Kidney (tissue), 14 donors: ENCODE measurements around the gene PXN. TPM values are rescaled to one million over a fixed set of nuclear protein-coding genes. Genes with fewer than 3 reads are reported as not detected.
A peak's percentile ranks its signal among the peaks of the same experiment; 100 is the strongest.
"Not testable (repeated sequence)": the region's sequence is repeated elsewhere in the genome, so short reads cannot be mapped to it uniquely, and the experiment has no call there.

Experiments
- DNase-seq, 5 donors: peaks; one replicate each; pipeline ENCODE4 v3.0.0-alpha.2; 2013 to 2020
- FAIRE-seq: peaks from 2 replicates; lab custom pipeline; 2012; peaks lifted over from hg19 to GRCh38; lab: Jason Lieb, UNC
- H3K27ac ChIP-seq, 2 donors: one replicate each; pipeline ENCODE4 v1.7.0; 2013; ENCODE audit warnings: low read depth in 2 of 2, low read length in 2 of 2, inconsistent platforms in 1 of 2
- H3K27me3 ChIP-seq: one replicate; pipeline ENCODE4 v1.7.1; 2013; ENCODE audit warnings: low read length, inconsistent platforms; ENCODE audit not compliant: control insufficient read depth, insufficient read depth
- H3K36me3 ChIP-seq, 3 donors: one replicate each; pipeline versions ENCODE4 v1.7.0 to v1.7.1; 2013; ENCODE audit warnings: low read length in 3 of 3, control low read depth in 1 of 3, inconsistent platforms in 1 of 3; ENCODE audit not compliant: insufficient read depth in 3 of 3, control insufficient read depth in 2 of 3
- H3K4me1 ChIP-seq, 3 donors: one replicate each; pipeline versions ENCODE4 v1.7.0 to v1.7.1; 2013; ENCODE audit warnings: low read length in 3 of 3, inconsistent platforms in 1 of 3, low read depth in 1 of 3; ENCODE audit not compliant: control insufficient read depth in 2 of 3, insufficient read depth in 2 of 3
- H3K4me3 ChIP-seq, 3 donors: one replicate each; pipeline versions ENCODE4 v1.7.0 to v1.8.1; 2013; ENCODE audit warnings: low read length in 3 of 3, control low read depth in 1 of 3, inconsistent platforms in 1 of 3
- H3K9ac ChIP-seq, 3 donors: one replicate each; pipeline versions ENCODE4 v1.7.0 to v1.7.1; 2013; ENCODE audit warnings: low read length in 3 of 3, control low read depth in 1 of 3, inconsistent platforms in 1 of 3
- H3K9me3 ChIP-seq, 3 donors: one replicate each; pipeline versions ENCODE4 v1.7.0 to v1.7.1; 2013; ENCODE audit warnings: low read length in 3 of 3, control low read depth in 1 of 3, inconsistent platforms in 1 of 3; ENCODE audit not compliant: control insufficient read depth in 2 of 3, insufficient read depth in 1 of 3
- CTCF ChIP-seq: IDR thresholded peaks from 3 replicates; pipeline ENCODE4 v1.5.1; 2012; ENCODE audit warnings: mild to moderate bottlenecking, moderate library complexity, borderline replicate concordance; ENCODE audit not compliant: insufficient read depth; ENCODE audit errors: extremely low read depth
- intact Hi-C: fragments of 100-400 bp; cut with DNase I; formaldehyde crosslinking; loops from one replicate; pipeline ENCODE4 v1.11.1; 2022
- polyA plus RNA-seq: library from polyadenylated mRNA; stranded (reverse); fragments of 350-450 nt; fragmentation: Illumina TruSeq; extraction: RNeasy Lipid Tissue Mini Kit (QIAGEN cat#74804); gene quantifications from one replicate; pipeline ENCODE4 v1.2.3, GENCODE V29; 2014; ENCODE audit warnings: low read depth, low replicate concordance; ENCODE audit not compliant: insufficient read depth
- total RNA-seq: library from RNA; stranded (reverse); fragmentation: NEBNext Ultra II Directional; extraction: Animal tissue kit (Norgen Biotek cat#: 25700); gene quantifications from one replicate; pipeline ENCODE4 v1.2.1, GENCODE V29; 2021
- donor health status: control.
- donor health status: control.
- donor health status: control.
- donor health status: control.
- donor health status: control.
- donor health status: DM: yes; HTN: yes; CAD: no.
- donor health status: Normal renal cell carcinoma (clear cell type).

Gene PXN
- total and polyA plus RNA-seq, 2 donors from 2014 or later, result 57.1 to 133 TPM

- Histone ChIP-seq H3K4me1 (no peaks in the 10 kb centered on the region), H3K36me3 (peaks cover 1 to 37% (median 19%) of the 10 kb centered on the region in 3 donors), H3K9ac (no peak overlapping the region), H3K4me3 (no peak overlapping the region), H3K9me3 (no peaks in the 10 kb centered on the region), H3K27me3 (no peaks in the 10 kb centered on the region), H3K27ac (no peak overlapping the region)
- DNase-seq (peak in 1 of 5 donors; percentile 61), FAIRE-seq (no peak)
- TF ChIP-seq CTCF, result no peak
- intact Hi-C loops, result no loop called here
These were observed 51.8 kb downstream of the PXN start for GRCh38 chr12:120213758-120214157.

DNA sequence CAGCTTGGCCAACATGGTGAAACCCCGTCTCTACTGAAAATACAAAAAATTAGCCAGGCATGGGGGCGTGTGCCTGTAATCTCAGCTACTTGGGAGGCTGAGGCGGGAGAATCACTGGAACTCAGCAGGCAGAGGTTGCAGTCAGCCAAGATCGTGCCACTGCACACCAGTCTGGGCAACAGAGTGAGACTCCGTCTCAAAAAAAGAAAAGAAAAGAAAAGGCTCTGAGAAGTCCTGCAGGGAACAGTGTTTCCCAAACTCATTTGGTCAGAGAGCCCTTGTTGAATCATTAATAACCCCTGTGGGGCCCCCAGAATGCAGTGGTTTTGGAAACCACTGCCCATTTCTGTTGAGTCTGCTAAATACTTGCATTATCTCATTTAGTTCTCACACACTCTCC is 52.3 kb downstream of the PXN start:
- H3K36me3 ChIP-seq, result peaks cover 0 to 34% (median 17%) of the 10 kb centered on the region in 3 donors
- H3K4me3 ChIP-seq, H3K27ac ChIP-seq, H3K9me3 ChIP-seq, H3K27me3 ChIP-seq, H3K4me1 ChIP-seq, H3K9ac ChIP-seq, intact Hi-C loops, FAIRE-seq: not testable (repeated sequence)
- DNase-seq, result peak in 1 of 5 donors; percentile 6

DNA sequence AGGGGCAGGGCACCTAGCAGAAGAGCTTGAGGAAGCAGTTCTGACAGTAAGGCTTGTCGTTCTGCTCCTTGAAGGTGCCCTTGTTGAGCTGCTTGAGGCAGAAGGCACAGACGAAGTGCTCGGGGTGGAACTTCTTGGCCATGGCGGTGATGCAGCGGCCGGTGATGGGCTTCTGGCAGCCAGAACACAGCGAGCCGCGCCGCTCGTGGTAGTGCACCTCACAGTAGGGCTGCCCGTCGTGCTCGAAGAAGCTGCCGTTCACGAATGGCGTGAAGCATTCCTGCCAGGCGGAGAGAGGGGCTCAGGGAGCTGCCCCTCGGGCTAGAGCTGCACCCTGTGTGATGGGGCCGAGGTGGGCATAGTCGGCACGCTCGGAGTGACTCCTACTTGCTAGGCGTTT is 53.2 kb downstream of the PXN start:
- intact Hi-C loops, result no loop called here
- H3K27ac ChIP-seq, result no peak overlapping the region
- H3K36me3 ChIP-seq, result peaks cover 0 to 34% (median 14%) of the 10 kb centered on the region in 3 donors
- FAIRE-seq, result no peak
- no peaks in the 10 kb centered on the region for H3K9me3 ChIP-seq
- peak in 2 of 5 donors; percentile 26 to 58 for DNase-seq
- no peaks in the 10 kb centered on the region for H3K27me3 ChIP-seq
- no peaks in the 10 kb centered on the region for H3K4me1 ChIP-seq
- H3K9ac ChIP-seq, result no peak overlapping the region
- TF ChIP-seq CTCF, result no peak
- H3K4me3 ChIP-seq, result no peak overlapping the region

DNA sequence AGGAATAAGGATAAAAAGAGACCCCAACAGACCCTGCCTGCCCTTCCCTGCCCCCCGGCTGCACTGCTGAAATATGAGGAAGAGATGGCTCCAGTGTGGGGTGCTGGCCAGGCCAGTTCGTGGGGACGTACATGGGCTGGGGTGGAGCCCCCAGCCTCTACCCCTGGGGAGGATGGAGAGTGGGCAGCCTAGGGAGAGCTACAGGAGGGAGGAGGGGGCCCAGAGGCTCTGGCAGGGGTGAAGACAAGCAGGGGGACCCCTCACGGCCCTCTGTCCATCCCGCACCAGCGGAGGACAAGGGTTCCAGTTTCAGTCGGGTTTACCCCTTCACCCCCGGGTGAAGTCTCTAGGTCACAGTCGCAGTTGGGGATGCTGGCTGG is 53.6 kb downstream of the PXN start:
- intact Hi-C loops, result no loop called here
- FAIRE-seq (no peak), DNase-seq (peak in 2 of 5 donors; percentile 29 to 56)
- Histone ChIP-seq H3K27me3 (no peaks in the 10 kb centered on the region), H3K4me3 (no peak overlapping the region), H3K9me3 (no peaks in the 10 kb centered on the region), H3K9ac (no peak overlapping the region), H3K27ac (no peak overlapping the region), H3K4me1 (no peaks in the 10 kb centered on the region), H3K36me3 (peaks cover 0 to 34% (median 14%) of the 10 kb centered on the region in 3 donors)
- TF ChIP-seq CTCF, result no peak
